RWPE2 (cell line): ENCODE results near the gene C20orf96.
A peak's percentile ranks its signal among the peaks of the same experiment; 100 is the strongest.

ENCODE experiments used
- ATAC-seq: fragments of 200-7000 bp; cut with Tn5 transposase; 3 replicates; pipeline ENCODE4 v1.9.1; 2021; ENCODE audit warnings: low read depth
- DNase-seq: peaks from one replicate; pipeline ENCODE4 v3.0.0-alpha.2; 2020; ENCODE audit warnings: low spot score
- H3K27ac ChIP-seq: fragments of 450-650 bp; 2 replicates; pipeline ENCODE4 v1.5.1; 2017; ENCODE audit warnings: mild to moderate bottlenecking; ENCODE audit not compliant: poor library complexity, severe bottlenecking
- H3K27me3 ChIP-seq: fragments of 250-450 bp; sonication (Bioruptor Pico); 2 replicates; pipeline ENCODE4 v1.5.1; 2021; ENCODE audit warnings: mild to moderate bottlenecking, moderate library complexity; ENCODE audit not compliant: insufficient read depth, poor library complexity, severe bottlenecking
- H3K36me3 ChIP-seq: fragments of 250-450 bp; sonication (Bioruptor Pico); 2 replicates; pipeline ENCODE4 v1.5.1; 2020; ENCODE audit warnings: low read depth, mild to moderate bottlenecking, moderate library complexity
- H3K4me1 ChIP-seq: fragments of 250-450 bp; sonication (Bioruptor Pico); 2 replicates; pipeline ENCODE4 v1.5.1; 2021; ENCODE audit warnings: mild to moderate bottlenecking, moderate library complexity; ENCODE audit not compliant: insufficient read depth, poor library complexity, severe bottlenecking
- H3K4me3 ChIP-seq: fragments of 250-450 bp; sonication (Bioruptor Pico); 2 replicates; pipeline ENCODE4 v1.5.1; 2021; ENCODE audit warnings: mild to moderate bottlenecking, moderate library complexity; ENCODE audit not compliant: severe bottlenecking
- H3K9me3 ChIP-seq: fragments of 250-450 bp; sonication (Bioruptor Pico); 2 replicates; pipeline ENCODE4 v1.5.1; 2021; ENCODE audit warnings: mild to moderate bottlenecking, moderate library complexity; ENCODE audit not compliant: severe bottlenecking
- TF ChIP-seq, protein P1 (sequence below): fragments of 450-650 bp; IDR thresholded peaks from one replicate; pipeline ENCODE4 v1.5.1; 2017; ENCODE audit warnings: mild to moderate bottlenecking, moderate library complexity; ENCODE audit not compliant: poor library complexity, severe bottlenecking

The C20orf96 gene

GRCh38 chr20:286508-286907 is 4.0 kb downstream of the C20orf96 start:
- ATAC-seq, result no peak
- no peak overlapping the region for H3K27ac ChIP-seq
- no peak for DNase-seq
- TF ChIP-seq, protein P1, sequence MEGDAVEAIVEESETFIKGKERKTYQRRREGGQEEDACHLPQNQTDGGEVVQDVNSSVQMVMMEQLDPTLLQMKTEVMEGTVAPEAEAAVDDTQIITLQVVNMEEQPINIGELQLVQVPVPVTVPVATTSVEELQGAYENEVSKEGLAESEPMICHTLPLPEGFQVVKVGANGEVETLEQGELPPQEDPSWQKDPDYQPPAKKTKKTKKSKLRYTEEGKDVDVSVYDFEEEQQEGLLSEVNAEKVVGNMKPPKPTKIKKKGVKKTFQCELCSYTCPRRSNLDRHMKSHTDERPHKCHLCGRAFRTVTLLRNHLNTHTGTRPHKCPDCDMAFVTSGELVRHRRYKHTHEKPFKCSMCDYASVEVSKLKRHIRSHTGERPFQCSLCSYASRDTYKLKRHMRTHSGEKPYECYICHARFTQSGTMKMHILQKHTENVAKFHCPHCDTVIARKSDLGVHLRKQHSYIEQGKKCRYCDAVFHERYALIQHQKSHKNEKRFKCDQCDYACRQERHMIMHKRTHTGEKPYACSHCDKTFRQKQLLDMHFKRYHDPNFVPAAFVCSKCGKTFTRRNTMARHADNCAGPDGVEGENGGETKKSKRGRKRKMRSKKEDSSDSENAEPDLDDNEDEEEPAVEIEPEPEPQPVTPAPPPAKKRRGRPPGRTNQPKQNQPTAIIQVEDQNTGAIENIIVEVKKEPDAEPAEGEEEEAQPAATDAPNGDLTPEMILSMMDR, result no peak
- H3K4me3 ChIP-seq, result no peak overlapping the region
- H3K27me3 ChIP-seq, result no peaks in the 10 kb centered on the region
- H3K36me3 ChIP-seq, result no peaks in the 10 kb centered on the region
- H3K9me3 ChIP-seq, result no peaks in the 10 kb centered on the region
- H3K4me1 ChIP-seq, result peaks cover 4% of the 10 kb centered on the region

DNA sequence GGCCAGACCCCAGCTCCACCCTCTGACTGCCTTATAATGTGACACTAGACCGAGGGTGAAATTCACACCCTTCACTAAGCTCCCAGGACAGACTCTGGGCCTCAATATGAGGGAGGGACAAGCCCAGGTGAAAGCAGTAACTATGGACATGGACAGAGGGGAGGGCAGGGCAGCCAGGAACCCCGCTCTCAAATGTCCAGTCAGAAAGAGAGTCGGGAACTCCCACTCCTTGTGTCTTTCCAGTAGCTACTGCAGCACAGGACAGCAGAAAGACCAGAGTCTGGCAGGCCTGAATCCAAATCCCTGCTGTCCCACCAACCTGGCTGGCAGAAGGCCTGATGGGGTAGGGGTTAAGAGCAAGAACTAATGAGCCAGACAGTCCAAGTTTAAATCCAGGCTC is 6.4 kb downstream of the C20orf96 start:
- TF ChIP-seq, protein P1, result no peak
- no peaks in the 10 kb centered on the region for H3K27me3 ChIP-seq
- H3K4me1 ChIP-seq, result no peaks in the 10 kb centered on the region
- H3K9me3 ChIP-seq, result no peaks in the 10 kb centered on the region
- H3K36me3 ChIP-seq, result no peaks in the 10 kb centered on the region
- no peak overlapping the region for H3K4me3 ChIP-seq
- H3K27ac ChIP-seq, result no peak overlapping the region
- DNase-seq (no peak), ATAC-seq (no peak)

DNA sequence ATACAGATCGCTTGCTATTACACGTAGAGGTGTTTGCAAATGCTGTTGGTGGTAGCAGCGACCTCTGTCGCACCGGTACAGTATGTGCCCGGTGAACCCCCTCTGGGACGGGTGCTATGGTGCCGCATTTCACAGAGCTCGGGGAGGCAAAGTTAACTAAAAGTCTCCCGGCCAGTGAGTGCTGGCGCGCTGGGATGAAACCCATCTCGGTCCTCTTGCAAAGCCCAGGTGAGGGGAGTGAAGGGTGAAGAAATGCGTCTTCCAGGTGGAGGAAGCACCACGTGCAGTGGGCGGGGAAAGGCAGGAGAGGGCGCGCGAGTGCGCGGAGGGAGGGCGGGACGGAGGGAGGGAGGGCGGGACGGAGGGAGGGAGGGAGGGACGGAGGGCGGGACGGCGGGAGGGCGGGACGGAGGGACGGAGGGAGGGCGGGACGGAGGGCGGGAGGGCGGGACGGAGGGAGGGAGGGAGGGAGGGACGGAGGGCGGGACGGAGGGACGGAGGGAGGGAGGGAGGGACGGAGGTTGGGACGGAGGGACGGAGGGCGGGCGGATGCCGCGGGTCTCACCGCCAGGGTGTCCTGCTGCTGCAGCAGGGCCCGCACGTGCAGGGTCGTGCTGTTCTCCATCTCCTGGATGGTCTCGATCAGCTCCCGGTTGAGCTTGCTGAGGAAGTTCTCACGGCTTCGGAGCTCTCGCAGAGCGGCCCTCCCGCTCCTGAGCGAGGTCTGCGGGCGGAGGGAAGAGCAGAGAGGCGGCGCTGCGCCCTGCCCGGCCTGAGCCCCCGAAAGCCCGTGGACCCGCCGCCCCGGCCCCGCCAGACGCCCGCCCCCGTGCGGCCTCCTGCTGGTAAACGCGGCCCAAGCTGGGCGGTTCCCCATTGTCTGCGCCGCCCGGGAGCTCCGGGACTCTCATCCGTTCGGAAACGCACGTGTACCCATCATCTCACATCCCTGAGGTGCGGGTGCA is 11.7 kb downstream of the C20orf96 start:
- Histone ChIP-seq H3K27ac (no peak overlapping the region), H3K4me3 (no peak overlapping the region), H3K4me1 (no peaks in the 10 kb centered on the region), H3K27me3 (no peaks in the 10 kb centered on the region), H3K36me3 (no peaks in the 10 kb centered on the region), H3K9me3 (no peaks in the 10 kb centered on the region)
- DNase-seq (no peak), ATAC-seq (peak; percentile 70)
- TF ChIP-seq, protein P1, result peak; percentile 40

DNA sequence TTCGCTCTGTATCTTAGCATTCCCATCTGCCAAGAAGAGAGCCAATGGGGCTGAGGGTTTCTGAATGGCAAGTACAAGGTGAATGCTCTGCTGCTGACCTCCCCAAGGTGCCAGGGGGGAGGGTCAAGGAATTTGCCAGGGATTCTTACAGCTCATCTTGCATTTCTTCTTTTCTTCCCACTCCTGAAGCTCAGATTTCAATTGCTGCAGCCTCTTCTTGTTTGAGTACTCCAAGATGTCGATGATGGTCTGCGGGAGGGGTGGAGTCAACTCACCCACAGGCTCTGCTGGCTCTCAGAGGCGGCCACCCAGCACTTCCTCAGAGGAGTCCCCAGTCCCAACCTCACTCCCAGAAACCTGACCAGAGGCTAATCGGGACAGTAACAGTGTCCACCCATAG is 12.4 kb downstream of the C20orf96 start:
- Histone ChIP-seq H3K27me3 (no peaks in the 10 kb centered on the region), H3K27ac (no peak overlapping the region), H3K4me1 (no peaks in the 10 kb centered on the region), H3K4me3 (no peak overlapping the region), H3K36me3 (no peaks in the 10 kb centered on the region), H3K9me3 (no peaks in the 10 kb centered on the region)
- TF ChIP-seq, protein P1, result no peak
- no peak for ATAC-seq
- no peak for DNase-seq

- Histone ChIP-seq H3K4me3 (no peak overlapping the region), H3K27ac (no peak overlapping the region), H3K4me1 (no peaks in the 10 kb centered on the region), H3K27me3 (no peaks in the 10 kb centered on the region), H3K36me3 (no peaks in the 10 kb centered on the region), H3K9me3 (no peaks in the 10 kb centered on the region)
- TF ChIP-seq, protein P1, result no peak
- DNase-seq (no peak), ATAC-seq (no peak)
These were observed 13.1 kb downstream of the C20orf96 start for GRCh38 chr20:277496-277781.
